HEK293 (cell line): ENCODE measurements around the gene FBXW5.
A peak's percentile ranks its signal among the peaks of the same experiment; 100 is the strongest.

ENCODE experiments used
- CTCF ChIA-PET: fragments of 350-600 bp; formaldehyde crosslinking; extraction: SDS; loops from one replicate; lab custom pipeline; 2021; ENCODE audit warnings: antibody characterized with exemption; lab: Yijun Ruan, JAX
- POLR2A ChIA-PET: fragments of 300-600 bp; formaldehyde crosslinking; extraction: SDS; loops from one replicate; lab custom pipeline; 2020; ENCODE audit warnings: antibody characterized with exemption, inconsistent platforms; lab: Yijun Ruan, JAX
- H3K27ac ChIP-seq: fragments of 200-500 bp; sonication (Bioruptor generic); 2 replicates; pipeline ENCODE4 v1.5.1; 2014; ENCODE audit warnings: low read depth, low read length, control low read depth, inconsistent platforms; ENCODE audit errors: extremely low read depth
- H3K36me3 ChIP-seq, 2 experiments: fragments of 200-500 bp in 1 of 2; sonication (Bioruptor generic) in 1 of 2; 1 replicate in 1 of 2; 2 replicates in 1 of 2; pipeline ENCODE4 v1.5.1; 2014 to 2017; ENCODE audit warnings: inconsistent platforms in 2 of 2, low read length in 2 of 2; ENCODE audit not compliant: control insufficient read depth in 2 of 2, insufficient read depth in 1 of 2
- H3K4me1 ChIP-seq: fragments of 200-500 bp; sonication (Bioruptor generic); 2 replicates; pipeline ENCODE4 v1.5.1; 2014; ENCODE audit warnings: mild to moderate bottlenecking, low read length, inconsistent platforms; ENCODE audit not compliant: control insufficient read depth, insufficient read depth
- H3K4me3 ChIP-seq: 2 replicates; pipeline ENCODE4 v1.5.1; 2011; ENCODE audit warnings: low read depth, mild to moderate bottlenecking, control low read depth, low read length, moderate library complexity
- H3K9me3 ChIP-seq: fragments of 200-500 bp; sonication (Bioruptor generic); 2 replicates; pipeline ENCODE4 v1.5.1; 2014; ENCODE audit warnings: low read depth, low read length, inconsistent platforms; ENCODE audit not compliant: control insufficient read depth, insufficient read depth
- BCL11B ChIP-seq: fragments of 450-650 bp; formaldehyde crosslinking; IDR thresholded peaks from 2 replicates; pipeline ENCODE4 v1.5.1; 2016; ENCODE audit warnings: low read depth, missing biosample characterization, missing genetic modification characterization
- GLIS2 ChIP-seq: fragments of 450-650 bp; formaldehyde crosslinking; IDR thresholded peaks from 2 replicates; pipeline ENCODE4 v1.5.1; 2016; ENCODE audit warnings: missing biosample characterization, missing genetic modification characterization
- IKZF3 ChIP-seq: fragments of 450-650 bp; IDR thresholded peaks from 2 replicates; pipeline ENCODE4 v1.5.0; 2018; ENCODE audit warnings: missing biosample characterization, mild to moderate bottlenecking, missing genetic modification characterization, moderate library complexity
- KLF7 ChIP-seq: fragments of 450-650 bp; formaldehyde crosslinking; IDR thresholded peaks from 2 replicates; pipeline ENCODE4 v1.5.1; 2016; ENCODE audit warnings: missing biosample characterization, missing genetic modification characterization, borderline replicate concordance
- REST ChIP-seq: fragments of 450-650 bp; formaldehyde crosslinking; IDR thresholded peaks from 2 replicates; pipeline ENCODE4 v1.5.1; 2016; ENCODE audit warnings: missing biosample characterization, missing genetic modification characterization
- ZBTB7A ChIP-seq: fragments of 450-650 bp; formaldehyde crosslinking; IDR thresholded peaks from 2 replicates; pipeline ENCODE4 v1.5.1; 2016; ENCODE audit warnings: low read depth, missing biosample characterization, missing genetic modification characterization
- ZIC2 ChIP-seq: fragments of 450-650 bp; formaldehyde crosslinking; IDR thresholded peaks from 2 replicates; pipeline ENCODE4 v1.5.1; 2016; ENCODE audit warnings: missing biosample characterization, missing genetic modification characterization
- ZNF112 ChIP-seq: fragments of 450-650 bp; formaldehyde crosslinking; IDR thresholded peaks from 2 replicates; pipeline ENCODE4 v1.5.0; 2017; ENCODE audit warnings: missing biosample characterization, missing genetic modification characterization
- ZNF121 ChIP-seq: fragments of 450-650 bp; formaldehyde crosslinking; IDR thresholded peaks from 2 replicates; pipeline ENCODE4 v1.5.1; 2016; ENCODE audit warnings: missing biosample characterization, missing genetic modification characterization
- ZNF211 ChIP-seq: fragments of 450-650 bp; formaldehyde crosslinking; IDR thresholded peaks from 2 replicates; pipeline ENCODE4 v1.5.1; 2016; ENCODE audit warnings: low read depth, missing biosample characterization, missing genetic modification characterization
- ZNF221 ChIP-seq: fragments of 450-650 bp; formaldehyde crosslinking; IDR thresholded peaks from 2 replicates; pipeline ENCODE4 v1.5.1; 2017; ENCODE audit warnings: missing biosample characterization, missing genetic modification characterization, borderline replicate concordance
- ZNF24 ChIP-seq: fragments of 450-650 bp; formaldehyde crosslinking; IDR thresholded peaks from 2 replicates; pipeline ENCODE4 v1.5.1; 2016; ENCODE audit warnings: missing biosample characterization, missing genetic modification characterization
- ZNF274 ChIP-seq, 2 experiments: fragments of 200-500 bp in 1 of 2; fragments of 450-650 bp in 1 of 2; sonication (Bioruptor generic) in 1 of 2; formaldehyde crosslinking in 1 of 2; IDR thresholded peaks; 2 replicates each; pipeline versions ENCODE4 v1.5.1 to v1.6.1; 2014 to 2016; ENCODE audit warnings: borderline replicate concordance in 1 of 2, inconsistent platforms in 1 of 2, low read length in 1 of 2, missing biosample characterization in 1 of 2, missing genetic modification characterization in 1 of 2
- ZNF302 ChIP-seq: fragments of 450-650 bp; formaldehyde crosslinking; IDR thresholded peaks from 2 replicates; pipeline ENCODE4 v1.5.1; 2016; ENCODE audit warnings: missing biosample characterization, missing genetic modification characterization, low read depth
- ZNF366 ChIP-seq: fragments of 450-650 bp; formaldehyde crosslinking; conservative IDR thresholded peaks from 2 replicates; pipeline ENCODE4 v1.5.1; 2016; ENCODE audit warnings: missing biosample characterization, missing genetic modification characterization
- ZNF426 ChIP-seq: fragments of 450-650 bp; formaldehyde crosslinking; IDR thresholded peaks from 2 replicates; pipeline ENCODE4 v1.5.1; 2017; ENCODE audit warnings: missing biosample characterization, missing genetic modification characterization, mild to moderate bottlenecking, inconsistent platforms, moderate library complexity
- ZNF513 ChIP-seq: fragments of 450-650 bp; IDR thresholded peaks from 2 replicates; pipeline ENCODE4 v1.5.1; 2018; ENCODE audit warnings: missing biosample characterization, missing genetic modification characterization
- ZNF529 ChIP-seq: fragments of 450-650 bp; formaldehyde crosslinking; IDR thresholded peaks from 2 replicates; pipeline ENCODE4 v1.5.1; 2017; ENCODE audit warnings: missing genetic modification characterization, missing biosample characterization; ENCODE audit not compliant: insufficient replicate concordance
- ZNF530 ChIP-seq: fragments of 450-650 bp; formaldehyde crosslinking; IDR thresholded peaks from 2 replicates; pipeline ENCODE4 v1.5.1; 2016; ENCODE audit warnings: low read depth, missing biosample characterization, missing genetic modification characterization
- ZNF544 ChIP-seq: fragments of 450-650 bp; formaldehyde crosslinking; IDR thresholded peaks from 2 replicates; pipeline ENCODE4 v1.5.0; 2017; ENCODE audit warnings: missing biosample characterization, missing genetic modification characterization
- ZNF621 ChIP-seq: fragments of 450-650 bp; formaldehyde crosslinking; IDR thresholded peaks from 2 replicates; pipeline ENCODE4 v1.5.1; 2017; ENCODE audit warnings: missing biosample characterization, missing genetic modification characterization
- ZNF670 ChIP-seq: fragments of 450-650 bp; formaldehyde crosslinking; IDR thresholded peaks from 2 replicates; pipeline ENCODE4 v1.5.1; 2016; ENCODE audit warnings: missing biosample characterization, missing genetic modification characterization, low read depth
- ZNF76 ChIP-seq: fragments of 450-650 bp; formaldehyde crosslinking; IDR thresholded peaks from 2 replicates; pipeline ENCODE4; 2016; ENCODE audit warnings: low read depth, missing biosample characterization, missing genetic modification characterization, borderline replicate concordance
- ZNF776 ChIP-seq: fragments of 450-650 bp; formaldehyde crosslinking; IDR thresholded peaks from 2 replicates; pipeline ENCODE4 v1.5.0; 2017; ENCODE audit warnings: missing biosample characterization, missing genetic modification characterization, borderline replicate concordance
- ZNF792 ChIP-seq: fragments of 450-650 bp; formaldehyde crosslinking; IDR thresholded peaks from 2 replicates; pipeline ENCODE4 v1.5.1; 2016; ENCODE audit warnings: missing biosample characterization, missing genetic modification characterization
- ZNF830 ChIP-seq: fragments of 450-650 bp; IDR thresholded peaks from 2 replicates; pipeline ENCODE4 v1.5.0; 2018; ENCODE audit warnings: missing biosample characterization, missing genetic modification characterization, low read depth, mild to moderate bottlenecking, moderate library complexity
- ZSCAN4 ChIP-seq: fragments of 450-650 bp; formaldehyde crosslinking; IDR thresholded peaks from 2 replicates; pipeline ENCODE4 v1.5.1; 2017; ENCODE audit warnings: missing biosample characterization, missing genetic modification characterization
- TF ChIP-seq, protein P1 (sequence below): fragments of 450-650 bp; formaldehyde crosslinking; IDR thresholded peaks from 2 replicates; pipeline ENCODE4 v1.5.1; 2016; ENCODE audit warnings: missing biosample characterization, missing genetic modification characterization

FBXW5 gene

DNA sequence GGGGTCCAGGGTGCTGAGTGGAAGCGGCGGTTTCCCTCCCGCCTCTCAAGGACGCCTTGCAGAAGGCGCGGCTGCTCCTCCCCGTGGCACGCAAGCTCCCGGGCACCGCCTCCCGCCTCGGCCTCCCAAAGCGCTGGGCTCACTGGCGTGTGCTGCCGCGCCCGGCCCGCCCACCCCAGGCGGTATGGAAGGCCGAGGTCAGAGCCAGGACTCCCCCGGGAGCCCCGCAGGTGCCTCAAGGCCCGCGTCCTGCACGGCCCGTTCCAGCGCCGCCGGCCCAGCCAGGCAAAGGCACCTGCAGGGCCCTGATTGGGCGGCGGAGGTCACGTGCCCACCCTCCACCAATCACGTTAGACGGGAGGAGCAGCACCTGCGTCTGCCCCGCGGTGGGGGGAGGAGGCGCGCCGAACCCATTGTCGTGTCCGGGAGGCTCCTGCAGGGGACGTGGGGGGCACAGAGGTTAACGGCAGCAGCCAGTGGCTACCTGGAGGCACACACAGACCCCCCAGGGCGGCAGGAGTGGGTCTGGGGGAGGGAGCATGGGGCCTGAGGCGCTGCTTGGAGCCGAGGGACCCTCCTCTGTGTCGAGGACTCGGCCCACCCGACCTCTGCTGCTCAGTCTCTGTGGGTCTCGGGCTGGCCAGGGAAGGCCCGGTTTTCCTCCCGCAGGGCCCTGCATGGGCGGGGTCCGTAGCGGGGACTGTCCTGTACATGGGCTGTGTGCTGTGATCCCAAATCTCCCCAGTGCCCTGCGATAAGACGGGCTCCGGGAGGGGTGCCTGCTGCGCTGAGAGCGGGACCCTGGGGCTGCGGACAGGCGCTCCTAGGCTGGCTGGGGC, 5.5 kb upstream of the FBXW5 start (continued):
- TF ChIP-seq GLIS2: peak; percentile 97
- no peak for TF ChIP-seq ZNF221 (tag by site-specific recombination)
- TF ChIP-seq ZNF211 (tag by site-specific recombination): no peak
- TF ChIP-seq ZNF544 (tag by site-specific recombination): no peak
- no peak for TF ChIP-seq ZNF530 (tag by site-specific recombination)
- no peak; the same call in 1 of the 2 replicates for TF ChIP-seq ZNF24 (tag by site-specific recombination)
- TF ChIP-seq ZNF830 (tag by site-specific recombination): no peak

GRCh38 chr9:136949239-136949816, 4.8 kb upstream of the FBXW5 start:
- CTCF ChIA-PET: interaction anchor here (0.6 to 5.7 kb wide), 9 partner anchors 11 to 156 kb away, joined by 3 to 119 read pairs (median 5); partner anchors contain the start of genes CLIC3 and FUT7
- Histone ChIP-seq H3K9me3 (no peaks in the 10 kb centered on the region), H3K4me3 (peak overlapping the region; percentile 55), H3K4me1 (no peaks in the 10 kb centered on the region; the same call in 1 of the 2 replicates), H3K36me3 (no peaks in the 10 kb centered on the region), H3K27ac (peak overlapping the region; percentile 76)
- POLR2A ChIA-PET: interaction anchor here (0.5 to 4.9 kb wide), 6 partner anchors 44 to 223 kb away, joined by 3 to 24 read pairs (median 3); partner anchors contain the start of genes ABCA2, CLIC3 and PAXX
- TF ChIP-seq ZIC2 (tag by site-specific recombination): no peak
- TF ChIP-seq ZNF529 (tag by site-specific recombination): no peak
- no peak for TF ChIP-seq ZNF621
- TF ChIP-seq ZNF274 (IDR thresholded peaks at IDR 0.05; ENCODE audit: low read length): no peak
- TF ChIP-seq ZNF274 (tag by site-specific recombination; IDR thresholded peaks at IDR 0.05; ENCODE audit: borderline replicate concordance): no peak
- no peak for TF ChIP-seq ZNF112
- TF ChIP-seq ZNF670 (tag by site-specific recombination): no peak
- TF ChIP-seq ZNF426: no peak
- no peak for TF ChIP-seq ZNF121
- 0 out of 2 replicates have a peak, but pooled peaks have one; percentile 18 for TF ChIP-seq ZNF76 (tag by site-specific recombination)
- no peak for TF ChIP-seq ZSCAN4 (tag by site-specific recombination)
- TF ChIP-seq ZNF366 (tag by site-specific recombination): peak; percentile 70
- peak; percentile 33; the same call in 1 of the 2 replicates for TF ChIP-seq REST (tag by site-specific recombination)
- no peak for TF ChIP-seq BCL11B (tag by site-specific recombination)
- 0 out of 2 replicates have a peak, but pooled peaks have one; percentile 95 for TF ChIP-seq ZBTB7A (tag by site-specific recombination)
- no peak for TF ChIP-seq ZNF776 (tag by site-specific recombination)
- TF ChIP-seq ZNF792 (tag by site-specific recombination): no peak
- no peak for TF ChIP-seq ZNF302 (tag by site-specific recombination)
- TF ChIP-seq, protein P1, sequence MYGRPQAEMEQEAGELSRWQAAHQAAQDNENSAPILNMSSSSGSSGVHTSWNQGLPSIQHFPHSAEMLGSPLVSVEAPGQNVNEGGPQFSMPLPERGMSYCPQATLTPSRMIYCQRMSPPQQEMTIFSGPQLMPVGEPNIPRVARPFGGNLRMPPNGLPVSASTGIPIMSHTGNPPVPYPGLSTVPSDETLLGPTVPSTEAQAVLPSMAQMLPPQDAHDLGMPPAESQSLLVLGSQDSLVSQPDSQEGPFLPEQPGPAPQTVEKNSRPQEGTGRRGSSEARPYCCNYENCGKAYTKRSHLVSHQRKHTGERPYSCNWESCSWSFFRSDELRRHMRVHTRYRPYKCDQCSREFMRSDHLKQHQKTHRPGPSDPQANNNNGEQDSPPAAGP: peak; percentile 38; the same call in 1 of the 2 replicates
- peak; percentile 51; the same call in 1 of the 2 replicates for TF ChIP-seq KLF7
- no peak for TF ChIP-seq IKZF3
- TF ChIP-seq ZNF513 (tag by site-specific recombination): no peak
